Activated CD4-positive, alpha-beta T cell treated with anti-CD3 and anti-CD28 coated beads for 1 hour (primary cell): ENCODE measurements around the gene FCRL1.

Source experiments
- DNase-seq: peaks from one replicate; pipeline ENCODE4 v3.0.0-alpha.2; 2020

FCRL1 gene

GRCh38 chr1:157819896-157820295 lies at the start of gene FCRL1:
FCRL1 (minus strand) TSS chr1:157820120; CDS start chr1:157820037, 83 bp downstream.
- DNase-seq: no peak

- no peak for DNase-seq
These were observed 48.7 kb upstream of the FCRL1 start for GRCh38 chr1:157868654-157869053.

- DNase-seq: no peak
These were observed 42.5 kb upstream of the FCRL1 start for GRCh38 chr1:157862114-157863070.

GRCh38 chr1:157856538-157856937 lies 36.6 kb upstream of the FCRL1 start:
- no peak for DNase-seq

GRCh38 chr1:157852476-157852875 lies 32.6 kb upstream of the FCRL1 start:
- DNase-seq: no peak

GRCh38 chr1:157849229-157849875 lies 29.4 kb upstream of the FCRL1 start:
- no peak for DNase-seq

- no peak for DNase-seq
These were observed 24.3 kb upstream of the FCRL1 start for GRCh38 chr1:157844089-157844830.

GRCh38 chr1:157842939-157843338 lies 23.0 kb upstream of the FCRL1 start:
- DNase-seq: no peak

- no peak for DNase-seq
These were observed 21.8 kb upstream of the FCRL1 start, which contains the start of gene CD5L for GRCh38 chr1:157841708-157842107. CD5L (minus strand) TSS chr1:157841808; CDS start chr1:157841701, 107 bp downstream.

- DNase-seq: no peak
These were observed 19.0 kb upstream of the FCRL1 start for GRCh38 chr1:157838966-157839365.

- no peak for DNase-seq
These were observed 14.5 kb upstream of the FCRL1 start for GRCh38 chr1:157834430-157834829.

- no peak for DNase-seq
These were observed 13.2 kb upstream of the FCRL1 start for GRCh38 chr1:157833145-157833544.

- no peak for DNase-seq
These were observed 12.2 kb upstream of the FCRL1 start for GRCh38 chr1:157831968-157832626.

- DNase-seq: no peak
These were observed 11.0 kb upstream of the FCRL1 start for GRCh38 chr1:157830887-157831286.

GRCh38 chr1:157829711-157830110 lies 9.8 kb upstream of the FCRL1 start:
- DNase-seq: no peak

- DNase-seq: no peak
These were observed 9.3 kb upstream of the FCRL1 start for GRCh38 chr1:157829210-157829609.

- no peak for DNase-seq
These were observed 379 bp upstream of the FCRL1 start for GRCh38 chr1:157820299-157820698.

- no peak for DNase-seq
These were observed 705 bp downstream of the FCRL1 start for GRCh38 chr1:157819215-157819614.

- DNase-seq: no peak
These were observed 6.7 kb downstream of the FCRL1 start for GRCh38 chr1:157813269-157813668.

- no peak for DNase-seq
These were observed 13.3 kb downstream of the FCRL1 start for GRCh38 chr1:157806431-157807149.

- no peak for DNase-seq
These were observed 16.1 kb downstream of the FCRL1 start for GRCh38 chr1:157803851-157804250.

- no peak for DNase-seq
These were observed 19.9 kb downstream of the FCRL1 start for GRCh38 chr1:157799996-157800395.
